HG02970 (cell line): ENCODE measurements around the gene CDC42BPA.
"Not testable (repeated sequence)": the region's sequence is repeated elsewhere in the genome, so short reads cannot be mapped to it uniquely, and the experiment has no call there.

Source experiments
- ATAC-seq: cut with Tn5 transposase; IDR thresholded peaks from one replicate; pipeline ENCODE4 v1.9.1; 2021; ENCODE audit warnings: mild to moderate bottlenecking, moderate library complexity, moderate number of reproducible peaks; ENCODE audit not compliant: unreplicated experiment, low FRiP score

CDC42BPA gene

DNA sequence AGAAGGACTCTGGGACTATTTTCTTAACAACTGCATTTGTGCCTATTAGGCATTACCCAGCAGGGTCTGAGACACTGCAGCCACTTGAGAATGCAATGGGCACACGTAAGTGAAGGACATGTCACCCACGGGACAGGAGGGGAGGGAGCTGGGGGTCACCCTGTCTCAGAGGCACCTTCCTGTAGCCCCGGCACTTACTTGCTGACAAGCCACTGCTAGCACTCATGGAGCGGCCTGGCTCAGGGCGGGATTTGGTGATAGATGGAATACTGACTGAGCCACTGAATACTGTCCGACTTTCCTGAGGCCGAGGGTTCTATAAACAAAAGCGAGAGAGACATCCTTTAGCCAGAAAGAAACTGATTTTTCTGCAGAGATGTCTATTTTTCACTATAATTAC, 313.5 kb downstream of the CDC42BPA start:
- no peak for ATAC-seq

DNA sequence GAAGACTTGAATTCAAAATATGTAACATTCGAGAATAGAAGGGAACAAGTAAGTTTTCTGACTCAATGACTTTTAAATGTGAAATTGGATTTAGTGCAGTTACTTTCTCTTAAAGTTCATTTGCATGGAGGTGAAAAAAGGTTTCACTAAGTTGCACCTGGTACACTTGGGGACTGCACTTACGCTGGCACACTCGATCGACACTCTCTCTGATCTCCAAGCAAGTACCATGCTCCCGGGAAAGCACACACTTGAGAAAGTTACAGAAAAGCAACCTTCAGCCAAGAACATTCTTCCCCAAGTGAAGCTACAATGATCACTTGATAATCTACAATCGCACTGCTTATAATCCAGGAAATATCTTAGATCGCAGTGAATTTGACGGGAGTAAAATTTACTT, 315.1 kb downstream of the CDC42BPA start:
- no peak for ATAC-seq

DNA sequence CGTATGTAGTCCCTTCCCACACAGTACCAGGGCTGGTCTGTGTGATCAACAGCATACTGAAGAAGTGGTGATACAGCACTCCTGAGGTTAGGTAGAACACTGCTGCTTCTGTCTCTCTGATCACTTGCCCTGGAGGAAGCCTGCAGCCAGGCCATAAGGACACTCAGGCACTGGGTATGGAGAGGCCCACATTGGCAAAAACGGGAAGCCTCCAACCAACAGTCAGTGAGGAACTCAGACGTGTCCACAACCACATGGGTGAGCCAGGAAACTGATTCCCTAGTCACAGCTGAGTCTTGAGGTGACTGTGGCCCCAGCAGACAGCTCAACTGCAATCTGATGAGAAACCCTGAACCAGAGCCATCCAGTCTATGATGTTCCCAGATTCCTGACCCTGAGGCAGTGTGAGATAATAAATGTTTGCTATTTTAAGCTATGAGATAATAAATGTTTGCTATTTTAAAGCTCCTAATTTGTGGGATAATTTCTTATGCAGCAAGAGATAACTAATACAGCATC, 315.7 kb downstream of the CDC42BPA start:
- ATAC-seq: no peak

DNA sequence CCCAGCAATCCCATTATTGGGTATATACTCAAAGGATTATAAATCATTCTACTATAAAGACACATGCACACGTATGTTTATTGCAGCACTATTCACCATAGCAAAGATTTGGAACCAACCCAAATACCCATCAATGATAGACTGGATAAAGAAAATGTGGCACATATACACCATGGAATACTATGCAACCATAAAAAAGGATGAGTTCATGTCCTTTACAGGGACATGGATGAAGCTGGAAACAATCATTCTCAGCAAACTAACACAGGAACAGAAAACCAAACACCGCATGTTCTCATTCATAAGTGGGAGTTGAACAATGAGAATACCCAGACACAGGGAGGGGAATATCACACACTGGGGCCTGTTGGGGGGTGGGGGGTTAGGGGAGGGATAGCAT, 318.7 kb downstream of the CDC42BPA start:
- ATAC-seq: not testable (repeated sequence)

GRCh38 chr1:226995365-226996332, 322.6 kb downstream of the CDC42BPA start:
- peak; percentile 80 for ATAC-seq

DNA sequence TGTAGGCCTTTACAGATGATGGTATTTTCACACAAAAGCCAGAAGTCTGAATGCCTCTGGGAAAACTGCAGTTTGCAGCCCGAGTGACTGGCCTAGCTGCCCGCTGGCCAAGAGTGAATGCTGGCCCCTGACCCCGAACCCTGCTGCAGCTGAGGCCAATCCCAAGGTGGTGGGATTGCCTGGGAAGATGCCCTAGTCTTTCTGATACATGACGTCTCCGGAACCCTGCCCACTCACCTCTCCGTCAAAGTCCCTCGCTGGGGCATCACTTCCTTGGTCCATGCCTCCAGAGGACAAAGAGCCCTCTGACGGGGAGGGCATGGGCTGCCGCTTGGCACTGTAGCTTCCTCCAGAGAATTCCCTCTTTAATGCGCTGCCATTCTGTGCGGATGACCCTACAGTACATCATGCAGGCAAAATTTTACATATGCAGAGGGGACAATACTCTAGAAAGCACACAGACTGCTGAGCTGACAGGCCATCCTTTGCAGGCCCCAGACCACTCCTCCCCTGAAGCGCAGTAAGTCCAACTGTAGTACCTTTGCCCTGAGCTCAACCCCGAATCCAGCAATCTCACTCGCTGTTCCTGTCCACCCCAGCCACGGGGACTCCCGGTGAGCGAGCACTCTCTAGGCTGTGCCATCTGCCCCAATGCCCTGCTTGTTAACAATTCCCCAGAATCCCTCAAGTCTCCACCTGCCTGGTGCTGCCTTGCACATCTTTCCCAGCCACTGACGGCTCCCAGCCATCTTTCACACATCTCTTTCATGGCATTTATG, 323.5 kb downstream of the CDC42BPA start:
- ATAC-seq: peak; percentile 7

GRCh38 chr1:226993814-226994585, 324.3 kb downstream of the CDC42BPA start:
- ATAC-seq: no peak

- no peak for ATAC-seq
Measured at GRCh38 chr1:226991920-226992319, 326.4 kb downstream of the CDC42BPA start.

- ATAC-seq: peak; percentile 50
Measured at GRCh38 chr1:226990133-226990716, 328.1 kb downstream of the CDC42BPA start.

DNA sequence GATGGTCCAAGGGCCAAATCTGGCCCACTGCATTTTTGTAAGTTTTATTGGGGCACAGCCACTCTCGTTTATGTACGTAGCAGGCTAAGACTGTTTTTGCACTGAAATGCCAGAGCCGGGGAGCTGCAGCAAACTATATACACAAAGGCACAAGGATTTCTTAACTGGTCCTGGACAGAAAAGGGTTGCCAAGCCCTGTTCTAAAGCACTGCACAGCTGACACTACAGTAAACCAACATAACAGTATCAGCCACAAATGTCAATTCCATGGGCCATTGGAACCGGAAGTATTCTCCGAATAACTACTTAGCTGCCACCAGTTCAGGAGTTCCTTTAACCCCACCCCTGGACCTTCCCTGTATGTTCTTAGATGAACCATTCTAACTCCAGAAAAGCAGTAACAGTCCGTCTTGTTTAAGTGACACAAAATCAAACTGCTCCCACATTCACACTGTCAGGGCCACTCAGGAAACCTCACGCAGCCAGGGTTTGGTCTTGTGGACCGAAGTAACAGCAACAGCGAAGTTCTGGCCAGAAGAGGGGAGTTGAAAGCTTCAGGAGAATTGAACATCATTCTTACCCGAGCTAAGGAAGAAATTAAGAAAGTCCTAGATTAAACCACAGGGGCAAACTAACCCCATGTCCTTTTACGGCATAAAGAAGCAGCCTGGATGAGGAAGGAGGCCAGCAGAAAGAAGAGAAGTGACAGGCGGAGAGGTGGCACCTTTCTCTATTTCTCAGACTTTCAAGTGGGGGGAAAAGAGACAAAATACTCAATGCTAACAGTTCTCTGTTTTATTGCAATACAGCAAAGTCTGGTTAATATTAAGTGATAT, 329.0 kb downstream of the CDC42BPA start:
- no peak for ATAC-seq

DNA sequence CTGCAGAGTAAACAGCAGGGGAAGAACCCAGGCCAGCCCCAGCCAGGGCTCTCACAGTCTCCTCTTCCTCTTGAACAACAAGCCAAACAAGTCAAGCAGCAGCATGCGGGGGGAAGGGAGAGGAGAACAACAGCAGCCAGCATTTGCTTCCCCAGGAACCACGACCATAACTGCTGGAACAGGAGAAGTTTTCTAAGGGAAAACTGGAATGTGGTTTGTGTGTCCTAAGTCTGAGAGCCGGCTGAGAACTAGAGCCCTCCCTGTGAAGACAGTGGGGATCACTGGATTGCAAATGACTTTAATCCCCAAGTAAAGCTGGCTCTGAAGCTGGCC, 330.0 kb downstream of the CDC42BPA start:
- no peak for ATAC-seq

DNA sequence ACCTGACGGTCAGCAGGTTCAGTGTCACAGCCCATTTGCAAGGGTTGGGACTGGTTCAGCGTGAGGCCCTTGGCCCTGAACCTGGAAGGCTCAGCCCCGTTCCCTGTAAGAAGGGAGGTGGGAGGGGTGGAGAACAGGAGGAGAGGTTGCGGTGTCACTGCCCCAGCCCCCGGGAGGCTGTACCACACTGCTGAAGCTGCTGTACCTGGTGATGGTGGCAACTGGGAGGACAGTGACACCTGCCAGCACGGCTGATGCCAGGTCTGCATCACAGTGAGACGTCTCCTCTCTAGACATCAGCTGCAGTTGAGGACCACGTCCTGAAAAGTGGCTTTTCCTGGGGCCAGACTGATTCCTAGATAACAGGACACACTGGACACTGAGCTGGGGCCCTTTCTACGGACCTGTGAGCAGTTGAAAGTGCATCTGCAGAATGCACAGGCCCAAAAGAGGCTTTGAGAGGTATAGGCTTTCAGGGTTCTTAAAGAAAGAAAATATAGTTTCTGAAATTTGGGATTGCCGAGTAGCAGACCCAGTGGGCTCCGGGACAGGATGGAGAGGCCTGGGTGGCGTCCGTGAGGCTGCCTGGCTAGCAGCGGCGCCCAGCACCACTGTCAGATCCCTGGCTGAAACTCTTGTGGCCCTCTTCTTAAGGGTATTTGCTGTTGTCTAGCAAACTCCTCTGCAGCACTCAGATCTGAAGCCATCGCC, 330.5 kb downstream of the CDC42BPA start:
- no peak for ATAC-seq

- ATAC-seq: no peak
Measured at GRCh38 chr1:226987179-226987536, 331.1 kb downstream of the CDC42BPA start.

DNA sequence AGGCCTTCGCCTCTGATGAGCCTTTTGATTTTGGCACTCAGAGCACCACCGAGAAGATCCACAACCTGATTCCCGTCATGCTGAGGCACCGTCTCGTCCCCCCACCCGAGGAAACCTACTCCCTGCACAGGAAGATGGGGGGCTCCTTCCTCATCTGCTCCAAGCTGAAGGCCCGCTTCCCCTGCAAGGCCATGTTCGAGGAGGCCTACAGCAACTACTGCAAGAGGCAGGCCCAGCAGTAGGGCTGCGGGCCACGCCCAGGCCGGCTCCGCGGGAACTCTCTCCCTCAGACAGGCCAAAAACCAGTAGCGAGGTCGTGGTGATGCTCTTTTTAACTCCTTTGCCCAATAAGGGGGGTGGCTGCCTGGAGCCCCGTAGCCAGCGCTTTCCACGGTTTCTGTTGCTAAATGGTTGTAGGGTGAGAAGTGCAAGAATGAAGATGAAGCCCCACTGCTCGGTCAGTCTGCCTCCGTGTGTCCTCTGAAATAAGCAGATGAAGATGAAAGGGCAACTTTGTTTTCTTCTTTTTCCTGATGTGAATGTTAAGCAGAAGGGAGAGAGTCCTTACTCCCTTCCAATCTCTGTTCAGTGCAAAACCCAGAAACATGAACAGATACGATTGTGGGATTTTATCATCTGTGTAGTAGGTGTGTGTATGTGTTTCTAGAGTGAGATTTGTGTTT, 331.7 kb downstream of the CDC42BPA start:
- no peak for ATAC-seq

- ATAC-seq: no peak
Measured at GRCh38 chr1:226985839-226986463, 332.3 kb downstream of the CDC42BPA start.

DNA sequence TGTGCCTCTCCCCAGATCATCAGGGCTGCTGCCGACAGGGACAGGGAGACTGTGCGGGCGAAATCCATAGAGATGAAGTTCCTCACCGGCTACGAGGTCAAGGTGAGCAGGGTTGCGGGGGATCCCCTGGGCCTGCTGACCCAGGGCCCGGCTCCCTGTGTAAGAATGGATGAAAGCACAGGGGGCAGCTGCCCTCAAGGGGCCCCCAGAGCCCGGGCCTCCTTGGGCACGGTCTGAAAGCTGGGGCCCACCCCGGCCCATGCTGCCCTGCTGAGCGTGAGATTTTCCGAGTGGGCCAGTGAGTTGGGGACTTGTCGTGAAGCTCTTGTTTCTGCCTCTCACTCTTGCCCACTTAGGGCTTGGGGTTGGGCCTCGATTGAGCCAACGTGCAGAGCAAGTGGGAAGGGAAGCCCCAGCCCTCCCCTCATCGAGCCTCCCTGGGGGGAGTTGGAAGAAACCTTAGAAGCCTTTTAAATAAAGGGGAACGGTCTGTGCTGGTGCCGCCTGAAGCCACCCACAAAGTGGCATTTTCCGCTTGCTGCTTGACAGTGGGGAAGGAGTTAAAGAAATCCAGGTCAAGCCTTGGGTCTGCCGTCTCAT, 333.0 kb downstream of the CDC42BPA start:
- no peak for ATAC-seq

DNA sequence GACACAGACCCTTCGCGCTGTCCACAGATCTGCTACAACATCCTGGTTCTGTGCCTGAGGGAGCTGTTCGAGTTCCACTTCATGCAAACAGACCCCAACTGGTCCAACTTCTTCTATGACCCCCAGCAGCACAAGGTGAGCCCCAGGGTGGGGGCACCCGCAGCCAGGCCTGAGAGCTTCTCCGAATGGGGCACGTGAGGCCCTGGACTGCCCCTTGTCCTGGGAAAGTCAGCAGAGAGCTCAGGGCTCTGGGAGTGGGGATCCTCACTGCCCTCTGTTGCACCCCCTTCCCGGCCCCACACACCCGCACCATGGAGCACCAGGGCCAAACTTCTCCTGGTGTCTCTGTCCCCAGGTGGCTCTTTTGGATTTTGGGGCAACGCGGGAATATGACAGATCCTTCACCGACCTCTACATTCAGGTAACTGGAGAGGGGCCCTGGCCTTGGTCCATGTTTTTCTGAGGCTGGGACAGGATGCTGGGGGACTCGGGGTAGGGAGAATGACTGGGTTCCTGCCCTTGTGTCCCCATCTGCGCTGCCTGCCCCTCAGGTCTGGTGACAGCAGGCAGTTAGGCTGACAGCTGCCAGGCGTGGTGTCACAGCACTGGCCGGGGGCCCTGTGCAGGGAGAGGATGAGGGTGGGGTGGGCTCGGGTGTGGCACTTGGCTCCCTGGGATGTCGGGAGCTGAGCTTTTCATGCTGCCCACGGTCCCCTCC, 333.6 kb downstream of the CDC42BPA start:
- ATAC-seq: no peak
